ENCODE measurements around the gene MSTO1. TPM values are rescaled to one million over a fixed set of nuclear protein-coding genes. Genes with fewer than 3 reads are reported as not detected.

The MSTO1 gene
- 10.2 and 15.6 TPM in 2 replicates for total RNA-seq

DNA sequence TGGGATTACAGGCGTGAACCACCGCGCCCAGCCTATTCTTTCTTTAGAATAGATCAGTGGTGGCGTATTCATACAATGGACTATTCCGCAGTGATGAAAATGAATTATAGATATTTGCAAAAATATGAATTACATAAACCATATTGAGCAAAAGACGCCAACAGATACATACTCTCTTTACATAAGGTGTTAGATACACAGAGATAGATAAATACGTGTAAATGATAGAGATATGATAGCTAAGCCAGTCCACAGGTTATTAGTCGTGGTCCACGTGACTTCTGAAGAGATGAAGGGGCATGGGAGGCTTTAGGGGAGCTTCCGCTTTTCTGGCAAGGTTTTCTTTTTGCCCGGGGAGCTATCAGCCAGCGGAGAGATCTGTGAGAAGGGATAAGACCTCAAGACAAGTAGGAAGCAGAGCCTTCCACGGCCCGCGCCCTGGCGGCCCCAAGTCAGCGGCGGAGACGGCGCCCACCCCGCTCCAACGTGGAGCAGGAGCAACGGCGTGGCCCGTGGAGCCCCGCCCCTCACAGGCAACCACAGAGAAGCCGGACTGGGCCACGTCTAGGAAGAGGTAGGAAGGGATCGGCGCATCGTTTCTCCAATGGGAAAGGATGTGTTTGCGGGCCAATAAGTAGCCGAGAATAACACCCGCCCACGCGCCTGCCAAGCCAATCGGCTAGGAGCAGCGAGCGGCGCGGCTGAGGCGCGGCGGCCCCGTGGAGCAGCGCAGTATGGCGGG lies at the start of gene MSTO1:
Gene MSTO1 (plus strand): TSS at position 704 of the 742 bp plus-strand sequence. CDS start 31 bp downstream, at position 735.

DNA sequence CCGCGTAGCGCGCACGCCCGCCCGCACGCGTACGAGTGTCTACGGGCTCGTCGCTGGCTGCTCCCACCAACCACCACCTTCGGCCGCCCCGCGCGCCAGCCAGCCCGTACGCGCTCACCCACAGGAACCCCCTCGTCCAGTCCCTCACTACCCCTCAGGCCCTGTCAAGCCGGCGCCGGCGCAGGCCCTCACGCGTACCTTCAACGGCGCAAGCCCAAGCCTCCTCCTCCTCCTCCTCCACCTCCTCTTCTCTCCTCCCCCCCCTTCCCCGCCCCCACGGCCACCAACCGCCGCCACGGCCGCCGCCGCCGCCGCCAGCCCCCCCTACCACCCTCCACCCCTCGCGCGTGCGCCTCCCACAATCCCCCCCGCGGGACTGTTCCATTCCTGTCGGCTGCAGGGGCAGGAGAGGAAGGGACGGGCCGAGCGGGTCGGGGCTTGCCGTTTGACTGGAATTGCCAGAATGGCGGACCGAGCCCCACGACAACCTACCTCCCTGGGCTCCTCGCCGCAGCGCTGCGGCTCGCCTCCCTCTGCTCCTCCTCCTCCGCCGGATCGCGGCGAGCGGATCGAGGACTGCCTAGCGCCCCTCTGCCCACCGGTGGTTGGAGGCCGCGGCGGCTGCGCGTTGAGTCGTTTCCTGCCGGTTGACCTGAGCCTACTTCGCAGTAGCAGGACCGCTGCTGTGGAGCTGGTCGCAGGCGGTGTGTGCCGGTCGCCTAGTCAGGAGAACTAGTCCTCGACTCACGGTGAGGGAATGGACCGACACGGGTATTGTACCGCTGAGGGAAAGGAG lies 47.2 kb upstream of the MSTO1 start, which contains the start of gene ASH1L:
Gene ASH1L (minus strand): TSS at position 223 of the 796 bp plus-strand sequence. CDS start 41,284 bp downstream, outside the sequence.

Other genes with a start within 250 kb of the MSTO1 start
- gene ASH1L, start 47.4 kb upstream of the MSTO1 start, total RNA-seq = 14.6 and 28.9 TPM in 2 replicates
- gene YY1AP1, start 78.6 kb downstream of the MSTO1 start, total RNA-seq = 47.5 and 96.9 TPM in 2 replicates
- 102 and 104 TPM in 2 replicates for gene DAP3, start 78.9 kb downstream of the MSTO1 start, total RNA-seq
- 11.3 and 26.7 TPM in 2 replicates for gene GON4L, start 247.0 kb downstream of the MSTO1 start, total RNA-seq
- gene SYT11, start 249.3 kb downstream of the MSTO1 start, total RNA-seq = 6.5 and 6.8 TPM in 2 replicates